Adrenal gland (tissue), 5 donors: ENCODE data around the gene OR4K5.
"Not testable (repeated sequence)": the region's sequence is repeated elsewhere in the genome, so short reads cannot be mapped to it uniquely, and the experiment has no call there.

Source experiments
- POLR2A ChIP-seq, 2 donors: fragments of 450-650 bp; IDR thresholded peaks; one replicate each; pipeline ENCODE4 v1.6.1; 2017; ENCODE audit warnings: antibody characterized with exemption in 2 of 2, mild to moderate bottlenecking in 2 of 2, moderate library complexity in 1 of 2
- TF ChIP-seq, protein P1 (sequence below), 6 experiments: fragments of 450-650 bp in 4 of 6; fragments of 200-600 bp in 2 of 6; sonication (generic) in 1 of 6; IDR thresholded peaks; 1 replicate in 5 of 6; 2 replicates in 1 of 6; pipeline versions ENCODE4 v1.5.1 to v1.8.0; 2016 to 2021; ENCODE audit warnings: antibody characterized with exemption in 6 of 6, mild to moderate bottlenecking in 2 of 6, moderate library complexity in 1 of 6
- donor health status: DM: no; HTN: no; CAD: no.

DNA sequence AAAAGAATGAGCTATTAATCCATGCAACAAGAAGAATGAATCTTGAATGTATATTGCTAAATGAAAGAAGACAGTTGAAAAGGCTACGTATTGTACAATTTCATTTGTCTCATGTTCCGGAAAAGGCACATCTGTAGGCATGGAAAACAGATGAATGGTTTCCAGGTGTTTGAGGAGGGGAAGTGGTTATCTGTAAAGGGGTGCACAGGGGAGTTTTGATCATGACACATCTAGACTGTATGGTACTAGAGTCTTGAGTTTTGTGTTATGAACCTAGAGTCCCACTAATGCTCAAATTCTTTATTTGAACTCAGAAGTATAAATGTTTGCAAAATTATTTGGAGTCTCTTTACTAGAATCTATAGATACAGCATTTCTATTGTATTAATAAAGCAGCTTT is 49.3 kb downstream of the OR4K5 start:
- TF ChIP-seq, protein P1, sequence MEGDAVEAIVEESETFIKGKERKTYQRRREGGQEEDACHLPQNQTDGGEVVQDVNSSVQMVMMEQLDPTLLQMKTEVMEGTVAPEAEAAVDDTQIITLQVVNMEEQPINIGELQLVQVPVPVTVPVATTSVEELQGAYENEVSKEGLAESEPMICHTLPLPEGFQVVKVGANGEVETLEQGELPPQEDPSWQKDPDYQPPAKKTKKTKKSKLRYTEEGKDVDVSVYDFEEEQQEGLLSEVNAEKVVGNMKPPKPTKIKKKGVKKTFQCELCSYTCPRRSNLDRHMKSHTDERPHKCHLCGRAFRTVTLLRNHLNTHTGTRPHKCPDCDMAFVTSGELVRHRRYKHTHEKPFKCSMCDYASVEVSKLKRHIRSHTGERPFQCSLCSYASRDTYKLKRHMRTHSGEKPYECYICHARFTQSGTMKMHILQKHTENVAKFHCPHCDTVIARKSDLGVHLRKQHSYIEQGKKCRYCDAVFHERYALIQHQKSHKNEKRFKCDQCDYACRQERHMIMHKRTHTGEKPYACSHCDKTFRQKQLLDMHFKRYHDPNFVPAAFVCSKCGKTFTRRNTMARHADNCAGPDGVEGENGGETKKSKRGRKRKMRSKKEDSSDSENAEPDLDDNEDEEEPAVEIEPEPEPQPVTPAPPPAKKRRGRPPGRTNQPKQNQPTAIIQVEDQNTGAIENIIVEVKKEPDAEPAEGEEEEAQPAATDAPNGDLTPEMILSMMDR (IDR thresholded peaks at IDR 0.05), result not testable (repeated sequence)
- not testable (repeated sequence) for TF ChIP-seq POLR2A (IDR thresholded peaks at IDR 0.05)
